LNCaP clone FGC (cell line): ENCODE measurements around the gene C4orf50.

ENCODE experiments used
- DNase-seq: peaks from one replicate; pipeline ENCODE4 v3.0.0-alpha.2; 2011; ENCODE audit warnings: low read depth
- H3K4me3 ChIP-seq: 2 replicates; pipeline ENCODE4 v1.5.1; 2011; ENCODE audit warnings: mild to moderate bottlenecking, low read depth, low read length, control low read depth
- CTCF ChIP-seq: IDR thresholded peaks from 2 replicates; pipeline ENCODE4 v1.5.1; 2012; ENCODE audit warnings: mild to moderate bottlenecking; ENCODE audit not compliant: control insufficient read depth, insufficient read depth; ENCODE audit errors: extremely low read depth

The C4orf50 gene

GRCh38 chr4:6018331-6018730, at the start of gene C4orf50:
Gene C4orf50, minus strand, starts transcription at chr4:6018431.
- no peak for TF ChIP-seq CTCF
- no peak for DNase-seq
- no peak within 1 kb of the TSS for H3K4me3 ChIP-seq

- DNase-seq: no peak
- no peak overlapping the region for H3K4me3 ChIP-seq
- TF ChIP-seq CTCF: no peak
Observed at GRCh38 chr4:6065934-6066590, 47.8 kb upstream of the C4orf50 start.

- no peak overlapping the region for H3K4me3 ChIP-seq
- no peak for DNase-seq
- TF ChIP-seq CTCF: no peak
Observed at GRCh38 chr4:6065166-6065565, 46.9 kb upstream of the C4orf50 start.

GRCh38 chr4:6064383-6064782, 46.2 kb upstream of the C4orf50 start:
- TF ChIP-seq CTCF: no peak
- DNase-seq: no peak
- H3K4me3 ChIP-seq: no peak overlapping the region

GRCh38 chr4:6063684-6064083, 45.5 kb upstream of the C4orf50 start:
- TF ChIP-seq CTCF: no peak
- DNase-seq: no peak
- H3K4me3 ChIP-seq: no peak overlapping the region

GRCh38 chr4:6062133-6062532, 43.9 kb upstream of the C4orf50 start:
- TF ChIP-seq CTCF: no peak
- no peak overlapping the region for H3K4me3 ChIP-seq
- DNase-seq: no peak

- H3K4me3 ChIP-seq: no peak overlapping the region
- DNase-seq: no peak
- TF ChIP-seq CTCF: no peak
Observed at GRCh38 chr4:6059375-6059805, 41.2 kb upstream of the C4orf50 start.
